OCI-LY3 (cell line): ENCODE results near the gene HELZ.

Source experiments
- H2AFZ ChIP-seq: fragments of 200-600, 300-600 bp; shearing (Covaris generic); 2 replicates; pipeline ENCODE4 v1.6.0; 2014; ENCODE audit warnings: antibody characterized with exemption, low read depth, low read length
- H3K27ac ChIP-seq: fragments of 200-600, 300-600 bp; sonication (generic); 2 replicates; pipeline ENCODE4 v1.5.1; 2014; ENCODE audit warnings: mild to moderate bottlenecking, low read length, moderate library complexity, mixed read lengths
- H3K27me3 ChIP-seq: fragments of 200-600, 300-600 bp; sonication (generic); 2 replicates; pipeline ENCODE4 v1.6.1; 2014; ENCODE audit warnings: low read depth, low read length, mixed read lengths
- H3K36me3 ChIP-seq: fragments of 200-600, 300-600 bp; sonication (generic); replicated peaks from 2 replicates; pipeline ENCODE3; 2014; ENCODE audit warnings: low read depth, low read length, mixed read lengths
- H3K4me1 ChIP-seq: fragments of 300-600, 200-600 bp; sonication (generic); 2 replicates; pipeline ENCODE4 v1.6.1; 2014; ENCODE audit warnings: low read length, mixed read lengths
- H3K4me2 ChIP-seq: fragments of 200-600, 300-600 bp; sonication (generic); 2 replicates; pipeline ENCODE4 v1.6.1; 2014; ENCODE audit warnings: low read length, mixed read lengths
- H3K4me3 ChIP-seq: fragments of 300-600, 200-600 bp; sonication (generic); 2 replicates; pipeline ENCODE4 v1.5.1; 2014; ENCODE audit warnings: antibody characterized with exemption, mild to moderate bottlenecking, low read length, moderate library complexity
- H3K79me2 ChIP-seq: fragments of 300-600, 200-600 bp; shearing (Covaris generic); 2 replicates; pipeline ENCODE4 v1.6.1; 2014; ENCODE audit warnings: mild to moderate bottlenecking, low read length, mixed read lengths
- H3K9ac ChIP-seq: fragments of 300-600, 200-600 bp; shearing (Covaris generic); 2 replicates; pipeline ENCODE4 v1.6.0; 2014; ENCODE audit warnings: mild to moderate bottlenecking, low read length, moderate library complexity
- H3K9me3 ChIP-seq: fragments of 200-600, 300-600 bp; shearing (Covaris generic); 2 replicates; pipeline ENCODE4 v1.6.1; 2014; ENCODE audit warnings: low read length, mixed read lengths; ENCODE audit not compliant: insufficient read depth
- H4K20me1 ChIP-seq: fragments of 200-600, 300-600 bp; sonication (generic); 2 replicates; pipeline ENCODE4 v1.6.1; 2016; ENCODE audit warnings: low read length, mixed read lengths; ENCODE audit not compliant: insufficient read depth
- CTCF ChIP-seq: fragments of 200-600, 300-600 bp; sonication (generic); IDR thresholded peaks from 2 replicates; pipeline ENCODE4 v1.5.1; 2014; ENCODE audit warnings: antibody characterized with exemption, low read length, low read depth
- EZH2phosphoT487 ChIP-seq: fragments of 200-600 bp; shearing (Covaris generic); IDR thresholded peaks from 2 replicates; pipeline ENCODE4 v1.6.1; 2018; ENCODE audit warnings: antibody characterized with exemption, mixed run types, low read depth

Gene HELZ

GRCh38 chr17:67040652-67041051 is 204.3 kb downstream of the HELZ start:
- TF ChIP-seq EZH2phosphoT487 = no peak
- TF ChIP-seq CTCF = no peak
- no peak overlapping the region for H3K4me3 ChIP-seq
- no peaks in the 10 kb centered on the region for H3K36me3 ChIP-seq
- H3K4me2 ChIP-seq = no peak overlapping the region
- H3K27me3 ChIP-seq = no peaks in the 10 kb centered on the region
- H3K4me1 ChIP-seq = peaks cover 22% of the 10 kb centered on the region
- H3K9me3 ChIP-seq = no peaks in the 10 kb centered on the region
- no peak overlapping the region for H2AFZ ChIP-seq
- no peak overlapping the region for H3K27ac ChIP-seq
- no peaks in the 10 kb centered on the region for H3K79me2 ChIP-seq
- H4K20me1 ChIP-seq = no peaks in the 10 kb centered on the region
- H3K9ac ChIP-seq = no peak overlapping the region

GRCh38 chr17:67038861-67039365 is 206.1 kb downstream of the HELZ start:
- TF ChIP-seq EZH2phosphoT487 = no peak
- H3K79me2 ChIP-seq = no peaks in the 10 kb centered on the region
- H3K4me1 ChIP-seq = peaks cover 35% of the 10 kb centered on the region

GRCh38 chr17:67035131-67036083 is 209.6 kb downstream of the HELZ start:
- Histone ChIP-seq H3K4me2 (peak overlapping the region; percentile 22), H4K20me1 (no peaks in the 10 kb centered on the region), H3K4me3 (peak overlapping the region; percentile 36)

More at GRCh38 chr17:67038861-67039365, 206.1 kb downstream of the HELZ start:
- H3K4me3 ChIP-seq = no peak overlapping the region
- no peaks in the 10 kb centered on the region for H4K20me1 ChIP-seq
- no peaks in the 10 kb centered on the region for H3K27me3 ChIP-seq
- H3K9me3 ChIP-seq = no peaks in the 10 kb centered on the region
- H3K9ac ChIP-seq = no peak overlapping the region
- H2AFZ ChIP-seq = no peak overlapping the region
- H3K36me3 ChIP-seq = no peaks in the 10 kb centered on the region
- H3K4me2 ChIP-seq = no peak overlapping the region
- H3K27ac ChIP-seq = no peak overlapping the region

GRCh38 chr17:67033613-67034012 is 211.4 kb downstream of the HELZ start:
- H3K4me2 ChIP-seq = no peak overlapping the region
- no peaks in the 10 kb centered on the region for H3K27me3 ChIP-seq
- TF ChIP-seq EZH2phosphoT487 (no peak), CTCF (no peak)
- no peaks in the 10 kb centered on the region for H3K9me3 ChIP-seq
- H3K4me3 ChIP-seq = no peak overlapping the region
- H3K9ac ChIP-seq = no peak overlapping the region
- H3K27ac ChIP-seq = no peak overlapping the region
- no peaks in the 10 kb centered on the region for H4K20me1 ChIP-seq
- no peaks in the 10 kb centered on the region for H3K79me2 ChIP-seq
- H3K36me3 ChIP-seq = no peaks in the 10 kb centered on the region
- peaks cover 21% of the 10 kb centered on the region for H3K4me1 ChIP-seq
- H2AFZ ChIP-seq = no peak overlapping the region

More at GRCh38 chr17:67035131-67036083, 209.6 kb downstream of the HELZ start:
- no peaks in the 10 kb centered on the region for H3K9me3 ChIP-seq
- H3K4me1 ChIP-seq = peaks cover 21% of the 10 kb centered on the region
- peak overlapping the region; percentile 62 for H3K27ac ChIP-seq
- H3K79me2 ChIP-seq = no peaks in the 10 kb centered on the region
- H2AFZ ChIP-seq = peak overlapping the region; percentile 19; the same call in 1 of the 2 replicates
- H3K27me3 ChIP-seq = no peaks in the 10 kb centered on the region
- H3K9ac ChIP-seq = no peak overlapping the region; the same call in 1 of the 2 replicates
- TF ChIP-seq CTCF = no peak
- TF ChIP-seq EZH2phosphoT487 = no peak
- H3K36me3 ChIP-seq = no peaks in the 10 kb centered on the region
